NCI-H460 (cell line): ENCODE results near the gene SBNO2. TPM values are rescaled to one million over a fixed set of nuclear protein-coding genes. Genes with fewer than 3 reads are reported as not detected.
"Not testable (repeated sequence)": the region's sequence is repeated elsewhere in the genome, so short reads cannot be mapped to it uniquely, and the experiment has no call there.

ENCODE experiments used
- DNase-seq: peaks from one replicate; pipeline ENCODE4 v3.0.0-alpha.2; 2016; ENCODE audit warnings: low read depth; ENCODE audit errors: extremely low read depth
- total RNA-seq: library from RNA; depleted of rRNA; stranded (reverse); fragments of >200 nt; shearing (Covaris generic); gene quantifications from 2 replicates; pipeline ENCODE4 v1.2.3, GENCODE V29; 2014

Gene SBNO2
- total RNA-seq, 1 experiment from 2014 or later: 28.0 TPM

DNA sequence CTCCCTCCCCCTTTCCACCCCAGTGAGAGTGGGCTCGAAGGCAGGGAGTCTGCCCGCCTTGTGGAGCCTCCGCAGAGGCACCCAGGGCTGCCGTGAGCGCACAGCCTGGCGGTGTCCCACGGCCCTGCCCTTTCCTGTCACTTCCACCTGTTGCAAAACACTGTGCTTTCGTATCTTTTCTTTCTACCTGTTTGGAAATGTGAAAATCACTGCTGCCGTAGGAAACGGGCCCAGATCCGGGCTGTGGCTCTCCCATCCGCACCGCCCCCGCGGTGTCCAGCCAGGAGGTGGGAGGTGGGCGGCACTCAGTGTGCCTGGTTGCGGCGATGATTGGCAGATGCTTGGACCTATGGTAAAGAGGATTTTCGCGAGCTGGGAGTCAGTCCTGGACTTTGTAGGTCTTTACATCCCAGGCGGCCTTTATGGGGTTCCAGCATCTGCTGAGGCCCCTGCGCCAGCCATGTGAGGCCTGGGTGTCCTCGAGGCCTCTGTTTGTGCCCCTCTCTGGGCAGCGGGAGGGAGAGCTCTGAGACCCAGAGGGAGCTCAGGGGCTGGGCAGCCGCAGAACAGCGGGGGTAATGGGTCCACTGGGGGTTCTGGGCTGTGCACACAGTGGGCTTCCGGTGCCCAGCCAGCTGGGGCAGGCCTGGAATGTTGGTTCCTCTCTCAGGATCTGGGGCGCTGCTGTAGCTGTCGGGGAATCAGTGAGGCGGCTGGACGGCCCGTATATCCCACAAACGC is 37.6 kb upstream of the SBNO2 start:
- DNase-seq: no peak

DNA sequence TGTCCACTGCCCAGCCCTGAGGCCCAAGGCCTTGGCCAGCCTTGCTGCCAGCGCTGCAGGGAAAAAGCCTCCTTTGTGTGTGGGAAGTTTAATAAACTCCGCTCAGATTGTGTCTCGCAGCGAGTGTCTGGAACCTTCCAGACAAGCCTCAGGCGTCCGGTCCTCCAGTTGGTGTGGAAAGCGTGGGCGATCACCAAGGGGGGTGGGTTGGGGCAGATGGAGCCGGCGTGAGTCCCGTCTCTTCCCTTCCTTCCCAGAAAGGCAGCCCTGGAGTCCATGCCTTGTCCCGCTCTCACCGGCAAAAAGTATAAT is 36.1 kb upstream of the SBNO2 start:
- DNase-seq: no peak

DNA sequence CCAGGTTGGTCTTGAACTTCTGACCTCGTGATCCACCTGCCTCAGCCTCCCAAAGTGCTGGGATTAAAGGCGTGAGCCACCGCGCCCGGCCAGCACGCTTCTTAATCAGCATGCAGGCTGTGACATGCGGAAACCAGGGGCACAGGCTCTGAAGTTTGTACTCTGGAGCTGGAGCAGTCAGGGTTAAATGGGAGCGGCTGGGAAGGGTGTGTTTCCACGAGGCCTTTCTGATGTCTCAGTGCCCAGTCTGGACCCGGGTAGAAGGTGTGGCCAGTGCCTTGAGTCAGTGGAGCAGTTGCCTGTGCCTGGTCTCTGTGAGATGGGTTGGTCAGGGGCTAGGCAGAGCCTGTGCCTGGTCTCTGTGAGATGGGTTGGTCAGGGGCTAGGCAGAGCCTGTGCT is 34.8 kb upstream of the SBNO2 start:
- not testable (repeated sequence) for DNase-seq

DNA sequence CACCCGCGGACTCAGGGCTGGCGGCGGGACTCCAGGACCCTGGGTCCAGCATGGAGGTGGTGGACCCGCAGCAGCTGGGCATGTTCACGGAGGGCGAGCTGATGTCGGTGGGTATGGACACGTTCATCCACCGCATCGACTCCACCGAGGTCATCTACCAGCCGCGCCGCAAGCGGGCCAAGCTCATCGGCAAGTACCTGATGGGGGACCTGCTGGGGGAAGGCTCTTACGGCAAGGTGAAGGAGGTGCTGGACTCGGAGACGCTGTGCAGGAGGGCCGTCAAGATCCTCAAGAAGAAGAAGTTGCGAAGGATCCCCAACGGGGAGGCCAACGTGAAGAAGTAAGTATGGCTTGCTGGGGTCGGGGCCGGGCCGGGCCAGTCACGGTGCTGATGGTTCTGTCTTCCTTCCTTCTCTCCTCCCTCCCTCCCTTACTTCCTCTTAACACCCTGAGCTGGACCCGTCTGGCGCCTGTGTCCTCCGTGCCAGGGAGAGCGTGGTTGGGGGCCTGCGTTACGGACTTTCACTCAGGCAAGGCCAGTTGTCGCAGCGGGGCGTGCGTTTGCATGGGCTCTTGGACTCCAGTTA is 32.9 kb upstream of the SBNO2 start:
- DNase-seq: no peak

DNA sequence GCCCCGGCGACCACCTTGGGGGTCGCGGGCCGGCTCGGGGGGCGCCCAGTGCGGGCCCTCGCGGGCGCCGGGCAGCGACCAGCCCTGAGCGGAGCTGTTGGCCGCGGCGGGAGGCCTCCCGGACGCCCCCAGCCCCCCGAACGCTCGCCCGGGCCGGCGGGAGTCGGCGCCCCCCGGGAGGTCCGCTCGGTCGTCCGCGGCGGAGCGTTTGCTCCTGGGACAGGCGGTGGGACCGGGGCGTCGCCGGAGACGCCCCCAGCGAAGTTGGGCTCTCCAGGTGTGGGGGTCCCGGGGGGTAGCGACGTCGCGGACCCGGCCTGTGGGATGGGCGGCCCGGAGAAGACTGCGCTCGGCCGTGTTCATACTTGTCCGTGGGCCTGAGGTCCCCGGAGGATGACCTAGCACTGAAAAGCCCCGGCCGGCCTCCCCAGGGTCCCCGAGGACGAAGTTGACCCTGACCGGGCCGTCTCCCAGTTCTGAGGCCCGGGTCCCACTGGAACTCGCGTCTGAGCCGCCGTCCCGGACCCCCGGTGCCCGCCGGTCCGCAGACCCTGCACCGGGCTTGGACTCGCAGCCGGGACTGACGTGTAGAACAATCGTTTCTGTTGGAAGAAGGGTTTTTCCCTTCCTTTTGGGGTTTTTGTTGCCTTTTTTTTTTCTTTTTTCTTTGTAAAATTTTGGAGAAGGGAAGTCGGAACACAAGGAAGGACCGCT is 32.2 kb upstream of the SBNO2 start:
- DNase-seq: no peak

DNA sequence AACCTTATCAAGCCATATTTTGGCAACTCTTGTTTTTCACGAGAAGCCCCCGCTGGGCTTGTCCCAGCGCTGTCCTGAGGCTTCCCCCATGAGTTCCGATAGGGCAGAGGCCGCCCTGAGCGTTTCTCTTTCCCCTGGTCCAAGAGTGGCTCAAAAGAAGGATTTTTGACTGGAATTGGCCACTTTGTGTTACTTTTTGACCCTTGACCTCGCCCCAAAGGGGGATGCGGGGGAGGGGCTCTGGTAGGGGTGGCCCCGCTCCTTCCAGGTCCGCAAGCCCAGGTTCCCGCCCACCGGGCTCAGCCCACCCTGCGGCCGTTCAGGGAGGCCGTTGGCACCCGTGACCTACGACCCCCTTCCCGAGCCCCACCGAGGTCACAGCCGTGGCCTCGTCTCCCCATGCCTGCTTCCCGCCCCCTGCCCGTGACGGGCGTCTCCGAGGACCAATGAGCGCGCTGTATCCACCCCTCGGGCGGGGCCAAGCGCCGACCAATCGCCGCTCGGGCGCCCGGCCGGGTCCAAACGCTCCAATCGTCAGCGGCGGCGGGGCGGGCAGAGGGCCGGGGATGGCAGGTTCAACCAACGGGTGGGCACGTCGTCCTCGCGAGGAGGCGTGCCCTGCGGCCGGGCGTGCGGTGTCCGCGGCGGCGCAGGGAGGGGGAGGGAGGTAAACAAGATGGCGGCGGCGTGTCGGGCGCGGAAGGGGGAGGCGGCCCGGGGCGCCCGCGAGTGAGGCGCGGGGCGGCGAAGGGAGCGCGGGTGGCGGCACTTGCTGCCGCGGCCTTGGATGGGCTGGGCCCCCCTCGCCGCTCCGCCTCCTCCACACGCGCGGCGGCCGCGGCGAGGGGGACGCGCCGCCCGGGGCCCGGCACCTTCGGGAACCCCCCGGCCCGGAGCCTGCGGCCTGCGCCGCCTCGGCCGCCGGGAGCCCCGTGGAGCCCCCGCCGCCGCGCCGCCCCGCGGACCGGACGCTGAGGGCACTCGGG is 31.3 kb upstream of the SBNO2 start, which contains the start of gene STK11:
TSS of gene STK11 (plus strand) at position 665 of the 986 bp plus-strand sequence. CDS start 1,136 bp downstream, outside the sequence.
- peak; percentile 94 for DNase-seq

DNA sequence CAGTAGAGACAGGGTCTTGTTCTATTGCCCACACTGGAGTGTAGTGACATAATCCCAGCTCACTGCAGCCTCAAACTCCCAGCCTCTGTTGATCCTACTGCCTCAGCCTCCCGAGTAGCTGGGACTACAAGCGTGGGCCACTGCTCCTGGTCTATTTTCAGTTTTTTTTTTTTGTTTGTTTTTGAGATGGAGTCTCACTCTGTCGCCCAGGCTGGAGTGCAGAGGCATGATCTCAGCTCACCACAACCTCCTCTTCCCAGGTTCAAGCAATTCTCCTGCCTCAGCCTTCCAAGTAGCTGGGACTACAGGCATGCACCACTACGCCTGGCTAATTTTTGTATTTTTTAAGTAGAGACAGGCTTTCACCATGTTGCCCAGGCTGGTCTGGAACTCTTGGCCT is 26.5 kb upstream of the SBNO2 start:
- not testable (repeated sequence) for DNase-seq

DNA sequence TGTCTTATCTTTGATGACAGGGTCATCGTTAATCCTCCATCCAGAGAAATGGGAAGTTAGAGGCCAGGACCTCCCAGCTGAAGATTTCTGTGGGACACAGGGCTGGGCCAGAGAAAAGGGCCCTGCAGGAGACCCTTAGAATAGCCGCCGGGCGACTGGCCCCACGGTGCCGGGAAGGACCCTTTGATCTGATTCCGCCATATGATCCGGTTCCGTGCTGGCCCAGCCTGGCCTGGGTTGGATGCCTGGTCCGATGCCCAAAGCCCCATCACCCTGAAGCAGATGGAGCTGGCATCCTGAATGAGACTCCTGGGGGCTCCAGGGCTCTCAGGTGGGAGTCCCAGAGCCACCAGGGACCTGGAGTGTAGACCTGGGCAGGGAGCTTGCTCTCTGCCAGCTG is 25.5 kb upstream of the SBNO2 start:
- DNase-seq: no peak

DNA sequence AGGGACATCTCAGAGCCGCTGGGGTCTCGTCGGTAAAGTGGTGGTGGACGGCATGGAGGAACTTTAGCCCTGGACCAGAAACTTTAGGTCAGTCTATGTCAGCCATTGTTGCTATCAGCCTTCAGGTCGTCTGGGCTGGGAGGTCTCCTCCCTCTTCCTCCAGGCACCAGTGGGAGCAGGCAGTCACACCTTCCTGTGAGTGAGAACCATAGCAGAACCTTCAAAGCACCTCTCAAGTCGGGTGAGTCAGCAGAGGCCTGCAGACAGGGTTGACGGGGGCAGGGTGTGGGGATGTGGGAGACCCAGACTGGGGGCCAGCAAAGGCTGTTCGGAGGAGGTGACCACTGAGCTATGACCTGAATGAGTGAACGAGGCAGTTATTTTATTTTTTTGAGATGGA is 15.4 kb upstream of the SBNO2 start:
- no peak for DNase-seq

DNA sequence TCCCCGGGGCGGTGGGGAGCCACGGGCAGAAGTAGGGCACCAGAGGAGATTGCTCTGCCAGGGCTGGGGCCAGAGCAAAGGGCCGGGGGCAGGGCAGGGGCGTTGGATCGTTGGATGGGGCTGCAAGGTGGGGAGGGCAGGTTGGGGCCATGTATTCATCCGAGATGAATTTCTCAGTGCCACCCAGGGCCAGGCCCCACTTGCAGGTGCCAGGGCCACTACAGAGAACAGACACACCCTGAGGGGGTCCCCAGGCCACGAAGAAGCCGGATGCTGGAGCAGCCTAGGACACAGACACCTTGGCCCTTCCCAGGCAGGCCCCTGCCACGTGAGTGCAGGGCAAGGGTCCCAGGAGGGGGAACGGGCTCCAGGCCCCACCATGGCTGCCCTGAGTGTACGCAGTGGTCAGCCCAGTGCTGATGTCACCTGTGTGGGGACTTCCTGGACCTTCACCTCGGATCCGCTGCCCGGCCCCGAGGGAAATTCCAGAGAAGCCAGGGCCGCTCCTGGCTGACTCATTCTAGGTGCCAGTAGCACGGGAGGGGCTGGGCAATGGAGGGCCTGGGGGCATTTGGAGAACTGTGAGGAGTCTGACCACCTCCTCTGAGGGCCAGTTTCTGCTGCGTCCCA is 9.6 kb upstream of the SBNO2 start:
- DNase-seq: no peak

DNA sequence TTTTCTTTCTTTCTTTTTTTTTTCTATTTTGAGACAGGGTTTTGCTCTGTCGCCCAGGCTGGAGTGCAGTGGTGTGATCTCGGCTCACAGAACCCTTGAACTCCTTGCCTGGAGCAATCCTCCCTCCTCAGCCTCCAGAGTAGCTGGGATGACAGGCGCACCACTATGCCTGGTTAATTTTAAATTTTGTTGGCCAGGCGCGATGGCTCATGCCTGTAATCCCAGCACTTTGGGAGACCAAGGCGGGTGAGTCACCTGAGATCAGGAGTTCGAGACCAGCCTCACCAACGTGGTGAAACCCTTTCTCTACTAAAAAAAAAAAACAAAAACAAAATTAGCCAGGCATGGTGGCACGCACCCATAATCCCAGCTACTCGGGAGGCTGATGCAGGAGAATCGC is 8.7 kb upstream of the SBNO2 start:
- DNase-seq: no peak

DNA sequence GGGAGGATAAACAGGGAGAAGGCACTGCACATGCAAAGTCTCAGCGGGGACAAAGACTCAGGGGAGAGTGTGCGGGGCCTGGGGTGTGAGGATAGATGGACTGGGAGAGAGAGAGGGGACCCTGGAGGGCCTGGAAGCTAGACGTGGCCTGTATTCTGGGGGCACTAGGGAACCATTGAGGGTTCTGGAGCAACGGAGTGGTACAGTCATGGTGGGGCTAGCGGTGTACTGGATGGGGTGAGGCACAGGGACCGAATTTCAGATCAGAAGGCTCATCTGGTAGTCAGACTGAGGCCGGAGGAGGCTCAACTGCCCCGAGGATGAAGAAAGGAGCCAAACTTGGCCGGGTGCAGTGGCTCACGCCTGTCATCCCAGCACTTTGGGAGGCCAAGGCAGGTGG is 8.0 kb upstream of the SBNO2 start:
- DNase-seq: no peak

DNA sequence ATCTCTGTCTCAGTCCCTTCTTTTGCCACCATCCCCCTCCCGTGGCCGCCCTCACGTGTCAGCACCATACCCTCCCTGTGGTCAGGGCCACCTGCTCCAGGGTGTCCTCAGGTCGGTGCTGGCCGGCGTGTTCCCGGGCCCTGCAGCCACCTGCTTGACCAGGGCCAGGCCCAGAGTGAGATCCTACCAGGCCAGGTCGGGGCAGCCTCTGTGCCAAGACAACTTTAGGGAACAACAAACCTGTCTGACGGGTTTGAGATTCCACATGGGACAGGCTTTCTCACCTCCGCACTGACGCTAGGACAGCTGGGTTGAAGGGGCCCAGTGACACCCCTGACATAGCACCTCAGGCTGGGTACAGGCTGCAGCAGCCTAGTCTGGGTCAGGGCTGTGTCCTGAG is 7.5 kb upstream of the SBNO2 start:
- no peak for DNase-seq

DNA sequence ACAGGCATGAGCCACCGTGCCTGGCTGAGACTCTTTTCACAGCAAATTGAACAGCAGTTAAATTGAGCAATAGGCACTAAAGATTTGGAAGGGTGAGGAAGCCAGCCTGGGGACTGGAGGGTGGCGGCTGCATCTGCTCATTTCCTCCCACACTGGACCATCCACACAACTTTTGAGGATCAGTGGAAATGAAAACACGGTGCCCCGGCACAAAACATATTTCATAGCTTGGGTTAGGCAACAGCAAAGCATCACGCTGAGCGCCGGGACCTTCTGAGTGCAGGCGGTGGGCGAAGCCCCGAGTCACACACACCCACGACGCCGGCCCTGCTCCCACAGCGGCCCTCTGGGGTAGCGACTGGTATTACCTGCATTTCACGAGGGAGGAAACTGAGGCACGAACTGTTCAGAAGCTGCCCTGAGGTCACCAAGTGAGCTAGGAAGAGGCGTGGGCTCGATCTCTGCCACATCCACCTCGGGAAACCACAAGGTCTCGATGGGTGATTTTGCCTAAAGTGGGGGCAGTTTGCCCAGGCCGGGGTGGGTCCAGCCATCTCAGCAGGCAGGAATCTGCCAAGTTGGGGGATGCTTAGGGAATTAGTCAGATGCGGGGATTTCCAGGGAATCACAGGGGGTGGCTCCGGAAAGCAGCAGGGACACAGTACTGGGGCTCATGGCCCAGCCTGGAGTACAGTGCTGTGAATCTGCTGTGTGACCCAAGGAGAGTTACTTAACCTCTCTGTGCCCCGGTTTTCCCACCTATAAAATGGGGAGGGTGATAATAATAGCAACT is 3.5 kb upstream of the SBNO2 start:
- peak; percentile 33 for DNase-seq

DNA sequence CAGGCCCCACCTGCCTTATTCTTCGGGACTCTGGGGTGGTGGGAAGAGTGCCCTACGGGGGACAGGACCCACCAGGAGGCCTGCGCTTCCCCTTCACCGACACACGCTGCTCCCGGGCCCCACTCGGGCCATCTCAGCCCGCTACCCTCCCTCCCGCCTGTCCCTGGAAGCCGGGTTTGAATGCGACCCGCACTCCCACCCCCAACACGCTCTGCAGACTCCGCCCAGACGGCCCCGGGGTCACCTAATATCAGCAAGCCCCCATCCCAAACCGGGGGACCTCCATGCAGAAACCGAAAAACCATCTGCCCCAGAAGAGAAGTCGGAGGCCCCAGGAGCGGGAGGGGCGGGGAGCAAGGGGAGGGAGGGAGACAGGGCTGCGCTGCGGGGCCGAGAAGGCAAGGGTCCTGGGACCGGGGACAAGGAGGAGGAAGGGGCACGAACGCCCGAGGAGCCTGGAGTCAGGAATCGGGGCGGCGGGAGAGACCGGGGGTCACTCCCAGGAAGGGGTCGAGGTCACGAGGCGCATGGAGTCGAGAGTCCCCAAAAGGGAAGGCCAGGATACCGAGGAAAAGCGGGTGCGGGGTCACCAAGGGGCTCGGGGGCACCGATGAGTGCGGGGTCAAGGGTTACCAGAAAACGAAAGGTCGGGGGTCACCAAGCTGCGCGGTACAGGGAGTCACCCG is 766 bp downstream of the SBNO2 start:
- no peak for DNase-seq

DNA sequence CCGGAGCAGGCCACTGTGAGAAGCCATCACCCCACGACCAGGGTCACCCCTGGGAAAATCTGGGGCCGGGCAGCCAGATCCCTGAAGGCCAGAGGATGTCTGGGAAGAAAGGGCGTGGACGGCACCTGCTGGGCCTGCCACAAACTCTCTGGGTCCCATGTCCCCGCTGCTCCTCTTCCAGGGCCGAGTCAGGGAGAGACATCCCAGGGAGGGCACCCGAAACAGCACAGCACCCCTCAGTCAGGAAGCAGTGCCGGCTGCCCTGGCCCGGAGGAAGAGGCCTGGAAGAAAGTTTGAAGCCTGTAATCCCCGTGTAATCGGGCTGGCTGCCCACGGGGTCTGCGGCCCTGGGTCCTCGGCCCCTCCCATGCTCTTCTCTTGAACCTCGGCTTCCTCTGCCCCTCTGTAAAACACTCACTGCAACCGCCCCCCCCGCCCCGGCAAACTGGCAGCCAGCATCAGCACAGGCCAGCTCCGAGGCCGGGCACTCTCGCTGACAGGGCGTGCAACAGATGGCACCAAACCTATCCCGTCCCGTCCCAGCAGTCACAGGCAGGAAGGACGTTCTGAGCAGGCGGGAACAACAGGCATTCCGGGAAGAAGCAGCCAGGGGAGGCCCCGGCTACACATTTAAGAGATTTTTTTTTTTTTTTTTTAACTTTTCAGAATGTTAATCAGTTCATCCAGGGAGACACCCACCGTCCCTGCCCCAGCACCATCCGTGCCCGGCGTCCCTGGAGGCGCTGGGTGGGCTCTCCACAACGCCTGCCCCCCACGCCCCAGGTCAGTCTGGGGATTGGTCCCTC is 1.5 kb downstream of the SBNO2 start:
- peak; percentile 30 for DNase-seq

DNA sequence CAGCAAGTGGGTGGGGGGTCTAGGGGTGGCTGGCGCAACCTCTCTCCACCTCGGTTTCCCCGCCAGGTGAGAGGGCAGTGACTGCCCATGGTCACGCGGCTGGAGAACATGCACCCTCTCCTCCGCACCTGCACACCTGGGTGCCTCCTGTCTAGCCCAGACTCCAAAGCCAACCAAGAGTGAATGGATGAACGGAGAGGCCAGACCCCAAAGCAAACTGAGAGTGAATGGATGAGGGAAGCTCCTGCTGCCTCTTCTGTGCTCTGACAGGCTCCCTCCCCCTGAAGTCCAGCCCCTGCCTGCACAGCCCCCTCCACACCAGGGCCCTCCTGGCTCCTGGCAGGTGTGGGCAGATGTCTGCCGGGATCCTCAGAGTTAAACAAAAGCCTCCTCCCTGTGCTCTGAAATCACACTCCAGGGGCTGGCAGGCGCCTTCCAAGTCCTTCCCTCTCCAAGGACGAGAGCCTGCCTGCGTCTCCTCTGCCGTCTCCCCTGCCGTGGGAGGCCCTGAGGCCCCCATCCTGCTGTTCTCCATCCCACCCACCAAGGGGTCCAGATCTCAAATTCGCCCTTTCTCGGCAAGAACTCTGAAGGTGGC is 2.2 kb downstream of the SBNO2 start:
- DNase-seq: no peak
